Measurements from ENCODE around the gene RHBDL1.

The RHBDL1 gene

DNA sequence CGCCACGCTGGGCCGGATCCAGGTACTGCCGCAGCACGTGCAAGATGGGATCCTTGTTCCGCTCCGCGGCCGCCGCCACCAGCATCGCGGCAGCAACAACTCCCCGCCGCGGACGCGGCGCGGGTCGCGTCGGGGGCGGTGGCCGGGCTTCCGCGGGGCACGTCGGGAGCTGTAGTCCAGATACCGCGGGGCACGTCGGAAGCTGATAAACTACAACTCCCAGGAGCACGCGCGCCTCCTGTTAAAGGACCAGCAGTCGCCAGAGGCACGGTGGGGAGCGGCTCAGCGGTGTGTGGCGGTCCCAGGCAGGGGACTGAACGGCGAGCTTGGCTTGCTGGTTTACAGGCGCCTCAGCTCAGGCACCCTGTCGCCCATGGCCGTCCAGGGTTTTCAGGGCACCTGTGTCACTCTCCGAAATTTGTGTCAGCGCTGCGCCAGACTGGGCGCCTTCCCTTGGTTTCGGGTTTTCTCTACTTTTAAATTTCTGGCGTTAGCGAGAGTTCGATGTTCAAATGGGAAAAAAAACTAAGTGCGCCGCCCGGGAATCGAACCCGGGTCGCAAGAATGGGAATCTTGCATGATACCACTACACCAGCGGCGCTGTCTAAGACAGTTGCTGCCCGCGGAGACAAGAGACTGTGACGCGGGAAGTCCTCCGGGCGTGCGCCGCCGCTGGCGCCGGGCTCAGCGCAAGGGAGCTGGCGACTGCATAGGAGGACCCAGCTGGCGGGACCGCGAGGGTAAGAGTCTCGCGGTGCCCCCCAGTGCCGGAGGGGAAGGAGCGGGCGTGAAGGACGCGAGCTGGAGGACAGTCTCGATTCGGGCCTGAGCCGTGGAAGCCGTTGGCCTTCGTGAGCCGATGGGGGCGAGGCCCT is 39.0 kb upstream of the RHBDL1 start, which contains the start of gene METTL26:
TSS of gene METTL26 (minus strand) at position 100 of the 875 bp plus-strand sequence. CDS start at position 85, 15 bp downstream.
- DNase-seq (ENCODE audit: low read depth in 2 of 2), result peak; percentile 78 to 84

DNA sequence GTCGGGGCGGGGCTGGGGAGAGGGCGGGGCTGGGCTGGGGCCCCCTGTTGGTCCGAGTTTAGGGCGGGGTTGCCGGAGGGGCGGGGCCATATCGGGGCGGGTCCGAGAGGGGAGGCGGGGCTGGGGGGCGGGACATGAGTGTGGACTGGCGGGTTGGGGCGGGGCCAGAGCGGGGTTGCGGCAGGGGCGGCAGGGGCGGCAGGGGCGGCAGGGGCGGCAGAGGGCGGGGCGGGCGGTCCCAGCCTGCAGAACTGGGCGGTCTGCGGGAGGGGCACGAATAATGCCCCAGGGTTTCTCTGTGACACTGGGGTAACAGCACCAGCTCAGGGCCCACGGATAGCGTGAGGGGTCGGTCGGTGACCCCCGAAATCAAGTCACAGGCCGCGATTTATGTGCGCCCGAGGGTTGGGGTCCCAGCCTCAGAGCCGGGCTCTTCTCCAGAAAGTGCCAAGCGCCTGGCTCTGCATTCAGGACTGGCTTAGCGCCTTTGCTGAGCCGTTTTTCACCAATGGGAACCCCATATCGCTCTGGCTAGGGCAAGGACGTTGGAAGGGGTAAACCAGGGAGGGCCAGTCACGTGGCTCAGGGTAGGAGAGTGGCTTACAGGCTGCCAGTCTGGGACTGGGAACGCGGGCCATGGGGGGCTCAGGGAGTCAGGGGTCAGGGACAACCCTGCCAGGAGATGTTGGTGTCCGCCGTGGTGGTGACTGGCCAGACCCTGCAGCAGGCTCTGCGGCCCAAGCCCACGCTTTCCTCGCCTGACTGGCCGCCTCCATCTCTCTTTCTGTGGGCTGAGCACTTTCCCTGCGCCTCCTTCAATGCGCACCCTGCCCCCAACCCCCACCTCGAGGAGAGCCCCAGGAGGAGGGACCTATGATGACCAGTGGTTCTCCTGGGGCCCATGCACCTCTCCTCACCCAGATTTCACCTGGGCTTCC is 38.1 kb upstream of the RHBDL1 start:
- DNase-seq (ENCODE audit: low read depth in 2 of 2), result peak; percentile 74 to 84

DNA sequence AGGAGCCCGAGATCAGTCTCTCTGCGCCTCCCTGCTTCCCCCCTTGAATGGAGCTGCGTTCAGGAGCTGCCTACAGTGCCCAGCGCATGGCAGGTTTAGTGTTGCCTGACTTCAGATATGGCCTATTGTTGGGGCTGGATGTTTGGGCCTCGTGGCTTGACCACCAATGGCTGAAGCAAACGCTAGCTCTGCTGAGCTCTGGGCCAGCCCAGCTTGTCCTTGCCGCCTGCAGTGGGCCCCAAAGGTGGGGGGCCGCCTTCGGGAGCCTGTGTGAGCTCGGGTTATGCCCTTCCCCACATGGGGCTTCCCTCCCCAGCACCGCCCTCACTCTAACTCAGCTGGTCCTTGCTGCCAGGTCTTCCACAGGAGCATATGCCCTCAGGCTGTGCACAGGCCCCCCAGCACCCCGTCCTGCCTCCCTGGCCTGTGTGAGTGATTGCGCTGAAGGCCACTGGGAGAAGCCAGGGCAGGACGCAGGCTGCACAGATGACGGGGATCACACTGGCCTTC is 37.4 kb upstream of the RHBDL1 start:
- DNase-seq (ENCODE audit: low read depth in 2 of 2), result no peak

DNA sequence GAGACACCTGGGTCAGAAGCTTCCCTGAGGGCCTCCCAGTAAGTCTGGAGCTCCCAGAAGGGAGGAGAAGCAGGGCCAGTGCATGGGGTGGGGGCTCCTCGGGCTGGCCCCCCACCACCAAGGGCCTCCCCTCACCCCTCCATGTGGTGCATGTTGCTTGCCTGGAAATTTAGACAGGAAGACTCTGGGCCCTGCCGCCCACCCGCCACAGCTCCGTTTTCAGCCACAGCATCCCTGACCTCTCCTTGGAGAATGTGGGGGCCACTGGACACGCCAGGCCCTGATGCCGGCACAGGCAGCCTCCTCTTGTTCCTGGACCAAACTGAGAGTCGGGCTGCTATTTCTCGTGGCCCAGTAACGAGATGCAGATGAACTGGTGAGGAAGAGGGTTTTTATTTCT is 36.6 kb upstream of the RHBDL1 start:
- DNase-seq (ENCODE audit: low read depth in 2 of 2), result no peak

DNA sequence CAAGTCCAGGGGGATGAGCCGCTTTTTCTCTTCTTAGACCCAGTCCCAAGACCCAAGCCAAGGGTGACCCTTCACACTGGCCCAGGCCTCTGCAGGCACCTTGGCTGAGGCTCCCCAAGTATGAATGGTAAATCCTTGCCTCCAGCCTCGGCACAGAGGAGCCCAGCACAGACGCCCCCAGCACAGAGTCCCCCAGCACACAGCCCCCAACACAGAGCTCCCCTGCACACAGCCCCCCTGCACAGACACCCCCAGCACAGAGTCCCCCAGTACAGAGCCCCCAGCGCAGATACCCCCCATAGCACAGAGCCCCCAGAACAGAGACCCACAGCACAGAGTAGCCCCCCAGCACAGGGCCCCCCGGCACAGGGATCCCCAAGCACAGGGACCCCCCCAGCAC is 34.9 kb upstream of the RHBDL1 start:
- DNase-seq (ENCODE audit: low read depth in 2 of 2), result no peak

DNA sequence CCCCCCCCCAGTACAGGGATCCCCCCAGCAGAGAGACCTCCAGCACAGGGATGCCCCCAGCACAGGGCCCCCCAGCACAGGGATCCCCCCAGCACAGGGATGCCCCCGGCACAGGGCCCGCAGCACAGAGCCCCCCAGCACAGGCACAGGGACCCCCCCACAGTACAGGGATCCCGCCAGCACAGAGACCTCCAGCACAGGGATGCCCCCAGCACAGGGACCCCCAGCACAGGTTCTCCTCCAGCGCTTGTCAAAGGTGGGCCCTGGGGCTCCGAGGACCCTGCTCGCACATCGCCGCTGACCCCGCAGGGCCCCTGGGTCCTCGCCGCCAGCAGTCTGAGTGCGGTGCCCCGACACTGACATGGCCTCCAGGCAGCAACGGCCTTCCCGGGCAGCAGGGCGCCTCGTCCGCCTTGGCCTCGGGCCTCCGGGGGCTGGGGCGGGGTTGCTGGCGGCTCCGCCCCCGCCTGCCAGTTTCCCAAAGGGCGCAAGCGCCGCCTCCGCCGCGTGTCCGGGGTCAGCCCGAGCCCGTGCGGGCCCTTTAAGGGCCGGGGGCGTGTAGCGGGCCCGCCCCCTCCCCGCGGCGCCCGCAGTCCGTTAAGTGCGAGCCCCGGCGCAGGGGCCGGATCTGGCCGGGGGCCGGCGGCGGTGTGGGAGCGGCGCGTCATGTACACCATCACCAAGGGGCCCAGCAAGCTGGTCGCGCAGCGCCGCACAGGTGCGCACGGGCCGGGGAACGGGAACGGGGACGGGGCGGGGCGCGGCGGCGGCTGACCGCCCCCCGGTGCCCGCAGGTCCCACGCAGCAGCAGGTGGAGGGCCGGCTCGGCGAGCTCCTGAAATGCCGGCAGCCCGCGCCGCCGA is 33.9 kb upstream of the RHBDL1 start, which contains the start of gene MCRIP2:
TSS of gene MCRIP2 (plus strand) at position 503 of the 863 bp plus-strand sequence. CDS start at position 667, 164 bp downstream.
- peak; percentile 18 to 29 for DNase-seq (ENCODE audit: low read depth in 2 of 2)

DNA sequence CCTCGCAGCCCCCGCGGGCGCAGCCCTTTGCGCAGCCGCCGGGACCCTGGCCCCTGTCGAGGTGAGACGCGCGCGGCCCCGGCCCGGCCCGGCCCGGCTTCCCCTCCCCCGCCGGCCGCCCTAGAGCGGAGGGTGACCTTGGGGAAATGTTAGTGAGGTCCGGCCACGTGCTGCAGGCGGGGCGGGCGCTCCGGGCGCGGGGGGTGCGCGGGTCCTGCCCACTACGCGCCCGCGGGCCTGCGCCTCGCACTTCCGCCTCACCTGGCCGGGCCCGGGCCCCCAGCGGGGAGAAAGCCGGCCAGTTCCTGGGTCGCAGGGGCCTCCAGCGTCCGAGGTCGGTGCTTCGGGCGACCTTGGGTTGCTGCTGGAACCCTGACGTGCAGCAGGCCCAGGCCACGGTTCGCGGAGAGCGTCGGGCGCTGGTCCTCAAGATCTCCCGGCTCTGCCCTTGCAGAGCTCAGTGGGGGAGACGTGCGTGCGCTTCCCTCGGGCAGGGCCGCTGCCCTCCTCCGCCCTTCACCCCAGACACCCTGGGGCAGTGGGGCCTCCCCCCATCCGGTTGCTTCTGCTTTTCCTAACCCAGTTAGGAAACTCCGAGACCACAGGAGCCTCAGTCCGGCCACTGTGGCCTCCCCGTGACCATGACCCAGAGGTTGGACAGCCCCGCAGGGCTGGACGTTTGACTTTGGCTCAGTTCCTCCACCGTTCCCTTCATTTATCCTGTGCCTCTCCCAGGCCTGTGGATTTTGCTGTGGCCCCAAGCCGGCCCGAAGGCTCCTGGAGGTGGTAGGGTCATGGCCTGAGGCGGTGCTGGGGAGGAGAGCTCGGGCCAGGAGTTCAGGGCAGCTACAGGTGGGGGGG is 33.1 kb upstream of the RHBDL1 start:
- no peak for DNase-seq (ENCODE audit: low read depth in 2 of 2)

DNA sequence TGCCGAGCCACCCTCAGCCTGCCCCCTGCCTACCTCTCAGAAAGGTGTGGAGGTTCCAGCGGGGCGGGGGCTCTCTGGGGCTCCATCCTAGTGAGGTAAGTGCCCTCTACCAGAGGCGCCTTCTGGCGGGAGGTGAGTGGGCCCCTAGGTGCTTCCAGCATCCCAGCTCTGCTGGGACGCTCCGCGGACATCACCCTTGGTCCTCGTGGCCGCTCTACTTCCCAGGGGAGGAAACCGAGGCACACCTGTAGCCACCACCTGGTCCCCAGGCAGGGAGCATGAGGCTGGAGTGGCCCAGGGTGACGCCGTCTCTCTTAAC is 32.5 kb upstream of the RHBDL1 start:
- DNase-seq (ENCODE audit: low read depth in 2 of 2), result no peak

DNA sequence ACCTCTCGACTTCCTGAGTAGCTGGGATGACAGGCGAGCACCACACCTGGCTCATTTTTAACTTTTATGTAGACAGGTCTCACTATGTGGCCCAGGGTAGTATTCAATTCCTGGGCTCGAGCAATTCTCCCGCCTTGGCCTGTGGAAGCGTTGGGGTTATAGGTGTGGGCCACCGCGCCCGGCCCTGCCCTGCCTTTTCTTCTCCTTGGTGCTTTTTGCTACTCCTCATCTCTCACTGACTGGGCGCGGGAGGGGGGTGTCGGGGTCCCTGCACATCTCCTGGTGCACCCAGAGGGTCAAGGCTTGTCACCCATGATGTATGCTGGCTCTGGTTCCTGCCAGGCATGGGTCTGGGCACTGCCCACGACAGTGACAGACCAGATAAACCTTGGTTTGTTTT is 30.9 kb upstream of the RHBDL1 start:
- DNase-seq (ENCODE audit: low read depth in 2 of 2), result no peak

DNA sequence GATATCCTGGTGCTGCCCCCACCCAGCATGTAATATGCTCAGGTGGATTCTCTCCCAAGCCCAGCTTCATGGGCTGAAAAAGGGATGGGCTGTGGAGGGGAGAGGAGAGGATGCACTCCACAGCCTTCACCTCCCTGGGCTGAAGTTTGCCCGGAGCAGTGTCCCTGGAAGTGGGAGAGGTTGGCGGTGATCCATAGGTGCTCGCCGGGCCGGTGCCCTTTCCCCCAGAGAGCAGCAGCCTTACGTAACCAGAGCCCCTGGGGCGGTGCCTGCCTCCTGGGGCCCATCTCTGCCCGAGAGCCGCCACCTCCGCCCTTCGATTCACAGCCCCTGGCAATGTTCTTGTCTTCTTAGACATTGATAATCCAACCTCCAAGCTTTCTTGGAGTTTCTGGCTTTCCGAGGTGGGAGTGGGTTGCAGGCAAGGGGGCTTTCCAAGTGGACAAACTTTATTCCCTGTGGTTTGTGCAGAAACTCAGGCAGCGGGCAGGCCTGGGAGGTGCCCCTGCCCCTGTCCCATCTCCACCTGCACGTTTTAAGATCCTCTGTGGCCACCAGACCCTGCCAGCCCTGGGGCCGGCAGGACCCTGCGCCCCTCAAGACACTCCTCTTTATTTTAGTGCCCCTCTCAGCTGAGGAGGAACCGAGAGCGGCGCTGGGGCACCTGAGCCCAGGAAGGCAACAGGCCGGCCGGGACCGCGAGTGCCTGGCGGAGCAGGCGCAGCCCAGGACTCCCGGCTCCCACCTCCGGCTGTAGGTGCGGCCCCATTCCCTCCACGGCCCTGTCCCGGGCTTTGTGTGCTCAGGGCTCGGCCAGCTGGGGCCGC is 29.4 kb upstream of the RHBDL1 start:
- no peak for DNase-seq (ENCODE audit: low read depth in 2 of 2)

DNA sequence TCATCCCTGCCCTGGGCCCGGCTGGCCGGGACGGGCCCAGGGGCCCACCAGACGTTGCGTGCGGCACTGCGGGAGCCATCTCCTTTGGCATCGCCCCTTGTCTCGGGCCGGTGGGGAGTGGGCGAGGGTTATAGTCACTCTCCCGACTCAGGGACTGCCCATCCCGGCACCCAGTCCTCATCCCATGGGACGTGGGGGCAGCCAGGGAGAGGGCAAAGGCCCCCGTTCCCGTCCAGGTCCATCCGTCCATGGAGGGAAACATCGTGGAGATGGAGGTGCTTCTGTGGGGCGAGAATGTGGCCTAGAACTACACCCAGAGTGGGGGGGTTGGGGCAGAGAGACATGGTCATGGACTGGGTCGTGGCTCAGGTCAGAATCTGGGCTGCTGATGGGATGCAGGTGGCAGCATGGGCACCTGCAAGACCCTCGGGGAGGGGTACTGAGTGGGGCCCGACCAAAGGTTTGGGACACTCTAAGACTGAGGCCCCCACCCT is 28.7 kb upstream of the RHBDL1 start:
- no peak for DNase-seq (ENCODE audit: low read depth in 2 of 2)

DNA sequence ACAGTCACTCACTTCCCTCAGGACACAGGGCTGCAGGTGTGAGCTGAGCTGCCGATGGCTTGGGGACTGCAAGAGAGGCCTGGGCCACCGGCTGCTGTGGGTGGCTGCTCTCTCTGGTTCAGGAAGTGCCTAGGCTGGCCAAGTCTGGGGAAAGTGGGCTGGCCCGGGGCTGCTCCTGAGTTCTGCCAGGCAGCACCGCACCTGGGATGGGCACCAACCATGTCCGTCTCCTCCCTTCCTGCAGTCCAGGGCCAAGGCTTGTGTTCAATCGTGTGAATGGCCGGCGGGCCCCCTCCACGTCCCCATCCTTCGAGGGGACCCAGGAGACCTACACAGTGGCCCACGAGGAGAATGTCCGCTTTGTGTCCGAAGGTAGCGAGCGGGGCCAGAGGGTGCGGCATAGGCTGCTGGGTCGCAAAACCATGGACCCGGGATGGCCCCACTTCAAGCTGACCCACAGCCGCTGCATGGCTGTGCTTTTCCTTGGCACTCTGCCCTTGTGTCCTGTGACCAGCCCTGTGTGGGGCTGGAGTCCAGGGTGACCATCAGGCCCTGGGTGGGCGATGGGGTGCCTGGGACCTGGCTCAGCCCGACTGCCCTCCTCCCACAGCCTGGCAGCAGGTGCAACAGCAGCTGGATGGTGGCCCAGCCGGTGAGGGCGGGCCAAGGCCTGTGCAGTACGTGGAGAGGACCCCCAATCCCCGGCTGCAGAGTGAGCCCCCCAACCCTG is 28.1 kb upstream of the RHBDL1 start:
- no peak for DNase-seq (ENCODE audit: low read depth in 2 of 2)

DNA sequence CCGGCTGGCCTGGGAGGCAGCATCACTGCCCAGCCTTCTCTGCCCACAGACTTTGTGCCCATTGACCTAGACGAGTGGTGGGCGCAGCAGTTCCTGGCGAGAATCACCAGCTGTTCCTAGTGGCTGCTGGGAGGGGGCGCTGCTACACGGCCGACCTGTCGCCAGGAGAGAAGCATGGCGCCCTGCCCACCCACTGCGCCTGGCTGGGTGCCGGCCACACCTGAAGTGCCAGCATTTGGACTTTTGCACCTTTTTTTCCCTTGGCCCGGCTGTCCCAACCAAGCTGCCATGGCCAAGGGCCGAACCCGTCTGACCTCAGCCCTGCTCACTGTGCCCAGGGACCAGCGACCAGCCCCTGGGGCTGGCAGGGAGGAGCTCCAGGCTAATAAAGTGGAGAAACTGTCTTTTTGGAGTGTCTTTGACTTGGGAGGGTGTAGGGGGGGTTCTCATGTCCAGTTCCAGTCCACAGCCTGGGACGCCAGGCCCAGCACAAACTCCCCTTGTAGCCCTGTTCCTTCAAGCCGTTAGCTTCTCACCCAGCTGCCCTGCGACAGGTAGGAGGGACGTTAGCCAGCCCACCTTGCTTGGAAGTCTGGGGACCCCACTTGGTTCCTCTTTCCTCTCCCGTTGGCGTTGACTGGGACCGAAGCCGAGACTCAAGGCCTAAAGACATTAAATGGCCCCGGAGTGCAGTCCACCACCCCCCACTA is 27.2 kb upstream of the RHBDL1 start:
- no peak for DNase-seq (ENCODE audit: low read depth in 2 of 2)

DNA sequence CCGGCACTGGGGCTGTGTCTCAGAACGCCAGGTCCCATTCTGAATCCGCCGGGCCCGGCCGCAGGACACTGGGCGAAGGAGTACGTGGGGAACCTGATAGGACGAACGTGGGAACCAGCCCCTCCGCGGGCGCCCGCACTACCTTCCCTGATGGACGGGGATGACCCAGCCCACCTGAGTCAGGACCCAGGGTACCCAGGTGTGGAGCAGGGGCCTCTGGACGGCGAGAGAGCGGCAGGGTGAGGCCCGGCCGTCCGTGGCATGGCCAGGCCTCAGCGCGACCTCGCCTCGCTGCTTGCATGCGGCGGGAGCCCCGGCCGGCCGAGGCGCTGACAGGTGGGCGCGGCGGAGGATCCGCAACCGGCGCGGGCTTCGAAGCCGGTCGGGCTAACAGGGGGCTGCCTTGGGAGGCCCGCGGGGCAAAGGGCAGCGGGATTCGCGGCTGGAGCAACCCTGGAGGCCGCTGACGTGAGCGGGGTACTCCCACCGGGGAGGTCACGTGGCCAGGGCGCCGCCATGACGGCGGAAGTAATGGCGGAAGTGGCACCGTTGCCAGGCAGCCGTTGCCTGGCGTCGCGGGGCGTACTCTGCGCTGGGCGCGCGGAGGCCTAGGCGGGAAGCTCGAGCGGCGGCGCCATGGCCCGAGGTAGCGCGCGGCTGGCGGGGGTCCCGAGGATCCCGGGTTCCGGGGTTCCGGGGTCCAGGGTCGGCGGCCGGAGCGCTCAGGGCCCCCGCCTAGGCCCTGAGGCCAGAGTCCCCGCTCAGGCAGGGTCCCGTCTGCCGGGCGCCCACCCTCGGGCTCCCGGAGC is 26.5 kb upstream of the RHBDL1 start, which contains the start of gene WDR90:
TSS of gene WDR90 (plus strand) at position 585 of the 809 bp plus-strand sequence. CDS start at position 637, 52 bp downstream.
- DNase-seq (ENCODE audit: low read depth in 2 of 2), result peak; percentile 83 to 86

DNA sequence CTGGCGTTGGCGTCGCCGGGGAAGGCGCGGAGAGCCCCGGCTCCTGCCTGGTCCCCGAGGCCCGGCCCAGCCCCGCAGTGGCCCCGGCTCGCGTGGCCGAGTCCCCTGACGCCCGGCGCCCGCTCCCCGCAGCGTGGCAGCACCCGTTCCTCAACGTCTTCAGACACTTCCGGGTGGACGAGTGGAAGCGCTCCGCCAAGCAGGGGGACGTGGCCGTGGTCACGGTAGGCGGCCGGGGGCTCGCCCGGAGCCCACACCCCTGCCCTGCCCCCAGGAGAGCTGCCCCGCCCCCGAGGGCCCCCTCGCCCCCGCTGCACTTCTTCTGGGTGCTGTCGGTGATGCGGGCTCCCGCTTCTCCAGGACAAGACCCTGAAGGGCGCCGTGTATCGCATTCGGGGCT is 25.8 kb upstream of the RHBDL1 start:
- DNase-seq (ENCODE audit: low read depth in 2 of 2), result no peak

DNA sequence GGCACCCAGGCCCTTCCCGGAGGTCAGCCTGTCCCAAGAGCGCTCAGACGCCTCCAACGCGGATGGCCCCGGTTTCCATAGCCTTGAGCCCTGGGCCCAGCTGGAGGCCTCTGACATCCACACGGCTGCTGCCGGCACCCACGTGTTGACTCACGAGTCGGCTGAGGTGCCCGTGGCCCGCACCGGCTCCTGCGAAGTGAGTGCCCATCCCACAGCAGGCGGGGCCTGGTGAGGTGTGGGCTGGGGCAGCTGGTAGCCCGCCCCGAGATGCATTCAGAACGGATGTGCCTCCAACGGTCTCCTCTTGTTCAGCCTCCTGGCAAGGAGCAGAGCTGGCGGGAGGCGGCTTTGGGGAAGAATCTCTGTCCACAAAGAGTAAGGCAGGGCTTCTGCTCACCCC is 23.6 kb upstream of the RHBDL1 start:
- DNase-seq (ENCODE audit: low read depth in 2 of 2), result no peak
